NAMALWA (cell line): ENCODE data around the gene SLC4A8.

ENCODE experiments used
- DNase-seq: peaks from one replicate; pipeline ENCODE4 v3.0.0-alpha.2; 2015; ENCODE audit warnings: low spot score

SLC4A8 gene

GRCh38 chr12:51528852-51529650, 104.4 kb downstream of the SLC4A8 start:
- no peak for DNase-seq

DNA sequence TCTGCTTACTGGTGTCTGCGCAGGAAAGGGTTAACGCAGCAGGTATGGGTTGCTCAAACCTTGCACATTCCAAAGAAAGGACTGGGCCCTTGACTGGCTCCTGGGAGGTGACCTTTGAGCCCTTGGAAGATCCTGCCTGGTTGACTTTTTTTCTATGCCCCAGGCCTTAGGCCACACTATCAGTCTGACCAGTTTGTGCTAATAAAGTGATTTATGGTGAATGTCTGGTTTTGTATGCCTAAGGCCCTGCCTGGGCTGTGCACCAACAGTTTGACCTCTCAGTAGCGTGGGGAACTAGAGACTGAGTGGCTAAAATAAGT, 105.0 kb downstream of the SLC4A8 start:
- no peak for DNase-seq

GRCh38 chr12:51530208-51530607, 105.6 kb downstream of the SLC4A8 start:
- DNase-seq = no peak

DNA sequence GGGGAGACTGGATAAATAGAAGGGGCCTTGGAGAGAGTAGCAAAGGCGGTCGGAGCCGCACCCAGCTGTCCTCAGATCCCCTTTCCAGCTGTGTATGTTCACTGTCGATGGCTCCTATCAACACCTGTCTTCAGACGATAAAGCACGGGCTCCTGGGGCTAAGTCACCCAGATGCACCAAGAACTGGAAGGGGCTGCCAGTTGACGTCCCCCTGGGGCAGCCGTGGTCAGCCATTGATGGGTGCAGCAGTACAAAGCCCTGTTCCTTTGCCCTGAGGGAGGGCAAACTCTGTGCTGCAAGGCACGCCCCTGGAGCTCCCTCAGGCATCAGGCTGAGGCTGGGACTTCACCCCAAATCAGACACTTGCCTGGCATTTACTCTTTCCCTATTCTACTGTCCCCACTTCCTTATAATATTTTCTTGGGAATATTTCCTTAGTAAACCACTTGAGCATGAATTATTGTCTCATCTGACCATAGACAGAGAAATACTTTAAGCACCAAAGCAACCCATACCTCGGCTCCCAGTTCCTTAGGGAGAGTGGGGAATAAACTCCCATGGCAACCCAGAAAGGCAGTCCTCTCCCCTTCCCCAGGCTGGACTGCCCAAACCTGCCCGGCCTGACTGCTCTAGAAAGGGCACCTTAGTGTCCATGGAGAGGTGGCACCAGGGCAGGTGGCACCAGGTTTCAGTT, 106.8 kb downstream of the SLC4A8 start:
- no peak for DNase-seq

DNA sequence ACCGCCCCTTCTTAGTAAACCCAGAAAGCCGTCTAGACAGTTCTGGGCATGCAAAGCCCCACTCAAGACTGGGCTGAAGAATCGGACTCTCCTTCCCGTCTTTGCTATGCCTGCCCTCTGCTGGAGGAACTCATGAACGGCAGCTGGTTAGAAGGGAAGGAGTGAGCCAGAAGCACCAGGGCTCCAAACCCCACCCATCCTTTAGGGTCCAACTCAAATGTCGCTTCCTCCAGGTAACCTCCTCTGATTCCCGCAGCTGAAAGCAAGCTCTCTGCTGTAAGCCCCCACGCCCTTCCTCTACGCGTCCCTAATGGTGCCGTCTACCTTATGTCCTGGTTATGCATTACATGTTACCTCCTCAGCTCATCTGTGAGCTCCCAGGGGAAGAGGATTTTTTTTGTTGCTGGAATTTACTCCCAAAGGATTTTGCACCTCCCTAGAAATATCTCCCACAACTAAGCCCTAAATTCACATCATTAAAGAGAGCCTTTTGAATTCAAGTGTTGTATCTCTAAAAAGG, 107.4 kb downstream of the SLC4A8 start:
- DNase-seq = peak; percentile 88

DNA sequence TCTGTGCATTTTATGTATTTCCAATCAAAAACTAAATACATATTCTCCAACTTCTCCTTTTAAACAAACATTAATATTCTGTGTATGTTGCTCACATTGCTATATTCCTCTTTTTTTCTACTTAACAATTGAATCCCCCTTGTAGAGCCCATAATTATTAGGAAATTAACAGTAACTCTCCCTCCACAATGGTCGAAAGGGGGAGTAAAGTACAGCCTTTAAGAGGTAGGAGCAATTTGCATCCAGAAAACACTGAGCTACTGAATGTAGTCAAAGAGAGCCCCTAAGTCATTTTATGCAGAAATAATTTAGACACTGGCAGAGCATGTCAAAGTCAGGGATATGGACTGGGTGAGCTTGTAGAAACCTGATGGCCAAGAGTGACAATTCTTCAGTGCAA, 109.2 kb downstream of the SLC4A8 start:
- peak; percentile 34 for DNase-seq

- DNase-seq = no peak
These were observed 109.8 kb downstream of the SLC4A8 start for GRCh38 chr12:51534216-51535074.

DNA sequence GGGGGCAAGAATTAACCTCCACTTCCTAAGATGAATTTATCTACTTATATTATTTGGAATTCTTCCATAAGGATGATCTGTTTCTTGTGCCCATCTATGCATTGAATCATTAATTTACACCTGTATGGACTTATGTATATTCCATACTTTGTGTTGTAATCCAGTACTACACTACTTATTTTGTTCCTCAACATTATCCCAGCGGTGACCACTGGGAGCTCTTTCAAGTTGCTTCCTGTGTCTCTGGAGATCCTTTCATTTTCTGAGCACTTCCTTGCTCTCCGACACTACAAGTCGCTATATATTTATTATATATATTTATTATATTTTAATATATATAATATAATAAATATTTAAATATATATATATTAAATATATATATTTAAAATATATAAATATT, 111.5 kb downstream of the SLC4A8 start:
- DNase-seq = no peak

- DNase-seq = no peak
These were observed 113.5 kb downstream of the SLC4A8 start for GRCh38 chr12:51538149-51538548.

- no peak for DNase-seq
These were observed 114.0 kb downstream of the SLC4A8 start for GRCh38 chr12:51538599-51538998.

DNA sequence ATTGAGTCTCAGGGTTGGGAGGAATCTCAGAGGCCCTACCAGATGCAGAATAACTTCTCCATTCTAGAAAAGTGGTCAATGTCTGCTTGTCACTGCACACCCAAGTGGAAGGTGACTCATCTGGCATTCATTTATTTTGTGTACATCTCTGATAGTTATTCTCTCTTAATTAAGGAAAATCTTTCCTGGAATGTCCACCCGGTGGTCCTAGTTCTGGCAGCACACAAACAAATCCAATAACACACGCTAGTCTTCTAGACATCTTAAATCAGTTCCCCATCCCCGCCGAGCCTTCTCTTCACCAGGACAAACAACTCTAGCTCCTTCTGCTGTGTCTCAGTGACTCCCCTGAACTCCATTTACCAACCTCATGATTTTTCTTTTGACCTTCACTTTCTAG, 116.4 kb downstream of the SLC4A8 start:
- DNase-seq = no peak

GRCh38 chr12:51546097-51546496, 121.5 kb downstream of the SLC4A8 start:
- no peak for DNase-seq

DNA sequence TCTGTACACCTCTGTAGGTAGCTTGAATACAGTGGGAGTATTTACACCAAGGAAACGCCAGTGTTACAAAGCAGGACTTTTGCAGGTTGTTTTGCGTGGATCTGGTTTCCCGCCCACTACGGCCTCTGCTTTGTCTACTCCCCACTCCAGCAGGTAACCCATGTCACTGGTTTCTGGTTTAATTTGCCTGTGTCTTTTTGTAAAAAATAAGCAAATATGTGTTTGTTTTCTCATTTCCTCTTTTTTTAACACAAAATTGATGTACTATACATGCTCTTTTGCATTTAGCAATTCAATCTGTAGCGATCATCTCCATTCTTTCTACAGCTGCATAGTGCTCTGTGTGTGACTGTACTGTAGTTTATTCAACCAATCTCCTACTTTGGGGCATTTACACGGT, 123.0 kb downstream of the SLC4A8 start:
- no peak for DNase-seq

- DNase-seq = no peak
These were observed 123.6 kb downstream of the SLC4A8 start for GRCh38 chr12:51548241-51548640.

- DNase-seq = no peak
These were observed 125.0 kb downstream of the SLC4A8 start for GRCh38 chr12:51549637-51550036.
